ENCODE results near the gene CCDC195. TPM values are rescaled to one million over a fixed set of nuclear protein-coding genes. Genes with fewer than 3 reads are reported as not detected.

CCDC195 gene
- total and polyA plus RNA-seq, 8 donors = not detected

GRCh38 chr2:224731665-224732064 is 15.5 kb upstream of the CCDC195 start:
- intact Hi-C loops (cut with DNase I) = no loop called here
- Histone ChIP-seq H3K36me3 (no peaks in the 10 kb centered on the region), H3K27me3 (no peaks in the 10 kb centered on the region), H3K4me3 (no peak overlapping the region), H3K27ac (no peak overlapping the region), H3K9me3 (no peaks in the 10 kb centered on the region), H3K4me1 (no peaks in the 10 kb centered on the region)
- FAIRE-seq (no peak), ATAC-seq (no peak), DNase-seq (no peak)
- 49 to 56% methylated on average over 1 of the region's 1 CpG for WGBS, 2 donors
- TF ChIP-seq CTCF (IDR thresholded peaks at IDR 0.05) = no peak

GRCh38 chr2:224729435-224729834 is 13.3 kb upstream of the CCDC195 start:
- intact Hi-C loops (cut with DNase I) = no loop called here
- Histone ChIP-seq H3K9me3 (no peaks in the 10 kb centered on the region), H3K27me3 (no peaks in the 10 kb centered on the region), H3K36me3 (no peaks in the 10 kb centered on the region), H3K4me3 (no peak overlapping the region), H3K27ac (no peak overlapping the region), H3K4me1 (no peaks in the 10 kb centered on the region)
- FAIRE-seq (no peak), ATAC-seq (no peak), DNase-seq (no peak)
- TF ChIP-seq CTCF (IDR thresholded peaks at IDR 0.05) = no peak
- WGBS, 2 donors = 29 to 50% methylated on average over 1 of the region's 1 CpG

- Histone ChIP-seq H3K27ac (no peak overlapping the region), H3K9me3 (no peaks in the 10 kb centered on the region), H3K4me1 (no peaks in the 10 kb centered on the region), H3K27me3 (no peaks in the 10 kb centered on the region), H3K4me3 (no peak overlapping the region), H3K36me3 (no peaks in the 10 kb centered on the region)
- DNase-seq = no peak
- no peak for FAIRE-seq
- intact Hi-C loops (cut with DNase I) = no loop called here
- ATAC-seq = no peak
- TF ChIP-seq CTCF (IDR thresholded peaks at IDR 0.05) = no peak
- 66 to 74% methylated on average over 2 of the region's 2 CpGs for WGBS, 2 donors
These were observed 8.2 kb upstream of the CCDC195 start for GRCh38 chr2:224724331-224724730.

- no peak overlapping the region for H3K27ac ChIP-seq
- DNase-seq (no peak), FAIRE-seq (no peak), ATAC-seq (no peak)
- H3K4me1 ChIP-seq = no peaks in the 10 kb centered on the region
- H3K27me3 ChIP-seq = no peaks in the 10 kb centered on the region
- WGBS, 2 donors = 50 to 64% methylated on average over 2 of the region's 2 CpGs
- H3K36me3 ChIP-seq = no peaks in the 10 kb centered on the region
- H3K9me3 ChIP-seq = no peaks in the 10 kb centered on the region
- no peak overlapping the region for H3K4me3 ChIP-seq
- intact Hi-C loops (cut with DNase I) = no loop called here
- TF ChIP-seq CTCF (IDR thresholded peaks at IDR 0.05) = no peak
These were observed 7.5 kb upstream of the CCDC195 start for GRCh38 chr2:224723586-224724217.

GRCh38 chr2:224722770-224723169 is 6.6 kb upstream of the CCDC195 start:
- Histone ChIP-seq H3K4me1 (no peaks in the 10 kb centered on the region), H3K36me3 (no peaks in the 10 kb centered on the region), H3K4me3 (no peak overlapping the region), H3K27ac (no peak overlapping the region), H3K27me3 (no peaks in the 10 kb centered on the region), H3K9me3 (no peaks in the 10 kb centered on the region)
- ATAC-seq = no peak
- no peak for FAIRE-seq
- 54 to 57% methylated on average over 4 of the region's 4 CpGs for WGBS, 2 donors
- no peak for DNase-seq
- intact Hi-C loops (cut with DNase I) = no loop called here
- TF ChIP-seq CTCF (IDR thresholded peaks at IDR 0.05) = no peak
